ENCODE results near the gene CYP26B1. TPM values are rescaled to one million over a fixed set of nuclear protein-coding genes. Genes with fewer than 3 reads are reported as not detected.

Gene CYP26B1
- total and polyA plus RNA-seq, 10 donors: 0.87 to 11.4 (median 5.1) TPM

- DNase-seq: no peak
- H3K9me3 ChIP-seq: peaks cover 0 to 11% (median 2%) of the 10 kb centered on the region in 8 donors
- no peak for TF ChIP-seq POLR2AphosphoS5 (IDR thresholded peaks at IDR 0.05)
- TF ChIP-seq POLR2A (IDR thresholded peaks at IDR 0.05): no peak
- no peak for TF ChIP-seq CTCF (IDR thresholded peaks at IDR 0.05 in 8 of 11, conservative IDR thresholded peaks at IDR 0.05 in 3 of 11)
- H3K4me1 ChIP-seq: peaks cover 0 to 7% (median 0%) of the 10 kb centered on the region in 6 donors
- H3K36me3 ChIP-seq: no peaks in the 10 kb centered on the region
- no peak overlapping the region for H3K27ac ChIP-seq
- 86 to 94% (median 92%) methylated on average over 10 of the region's 10 CpGs for WGBS, 5 donors
- intact Hi-C loops (cut with DNase I; ENCODE audit: low total_unique reads): no loop called here
- H3K4me3 ChIP-seq: no peak overlapping the region
- H3K27me3 ChIP-seq (replicated peaks in 1 of 7): peaks cover 0 to 6% (median 0%) of the 10 kb centered on the region in 7 donors
Observed at GRCh38 chr2:72117718-72118117, 29.9 kb downstream of the CYP26B1 start.

DNA sequence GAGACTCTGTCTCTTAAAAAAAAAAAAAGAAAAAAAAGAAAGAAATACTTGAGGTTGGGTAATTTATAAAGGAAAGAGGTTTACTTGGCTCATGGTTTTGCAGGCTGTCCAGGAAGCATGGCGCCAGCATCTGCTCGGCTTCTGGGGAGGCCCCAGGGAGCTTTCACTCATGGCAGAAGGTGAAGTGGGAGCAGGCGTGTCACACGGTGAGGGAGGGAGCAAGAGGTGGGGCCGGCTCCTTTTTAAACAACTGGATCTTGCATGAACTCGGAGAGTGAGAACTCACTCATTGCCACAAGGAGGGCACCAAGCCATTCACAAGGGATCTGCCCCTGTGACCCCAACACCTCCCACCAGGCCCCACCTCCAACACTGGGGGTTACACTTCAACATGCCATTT lies 30.6 kb downstream of the CYP26B1 start:
- H3K4me1 ChIP-seq: peaks cover 0 to 7% (median 0%) of the 10 kb centered on the region in 6 donors
- no peaks in the 10 kb centered on the region for H3K36me3 ChIP-seq
- H3K4me3 ChIP-seq: no peak overlapping the region
- peaks cover 0 to 10% (median 0%) of the 10 kb centered on the region in 8 donors for H3K9me3 ChIP-seq
- H3K27ac ChIP-seq: no peak overlapping the region
- intact Hi-C loops (cut with DNase I; ENCODE audit: low total_unique reads): no loop called here
- peaks cover 0 to 5% (median 0%) of the 10 kb centered on the region in 7 donors for H3K27me3 ChIP-seq (replicated peaks in 1 of 7)
- no peak for DNase-seq
- TF ChIP-seq POLR2A (IDR thresholded peaks at IDR 0.05) (no peak), CTCF (IDR thresholded peaks at IDR 0.05 in 8 of 11, conservative IDR thresholded peaks at IDR 0.05 in 3 of 11) (no peak), POLR2AphosphoS5 (IDR thresholded peaks at IDR 0.05) (no peak)
- WGBS, 5 donors: 85 to 90% (median 89%) methylated on average over 6 of the region's 6 CpGs

- H3K36me3 ChIP-seq: no peaks in the 10 kb centered on the region
- no peak overlapping the region for H3K27ac ChIP-seq
- 37 to 47% (median 39%) methylated on average over 3 to 4 of the region's 4 CpGs for WGBS, 5 donors
- H3K4me3 ChIP-seq: no peak overlapping the region
- TF ChIP-seq POLR2AphosphoS5 (IDR thresholded peaks at IDR 0.05) (no peak), POLR2A (IDR thresholded peaks at IDR 0.05) (no peak), CTCF (IDR thresholded peaks at IDR 0.05 in 8 of 11, conservative IDR thresholded peaks at IDR 0.05 in 3 of 11) (peak in 1 of 11 experiments; percentile 13)
- H3K27me3 ChIP-seq (replicated peaks in 1 of 7): no peaks in the 10 kb centered on the region
- H3K4me1 ChIP-seq: peaks cover 0 to 7% (median 0%) of the 10 kb centered on the region in 6 donors
- H3K9me3 ChIP-seq: peaks cover 0 to 10% (median 0%) of the 10 kb centered on the region in 8 donors
- no peak for DNase-seq
- intact Hi-C loops (cut with DNase I; ENCODE audit: low total_unique reads): no loop called here
Observed at GRCh38 chr2:72116081-72116533, 31.6 kb downstream of the CYP26B1 start.

DNA sequence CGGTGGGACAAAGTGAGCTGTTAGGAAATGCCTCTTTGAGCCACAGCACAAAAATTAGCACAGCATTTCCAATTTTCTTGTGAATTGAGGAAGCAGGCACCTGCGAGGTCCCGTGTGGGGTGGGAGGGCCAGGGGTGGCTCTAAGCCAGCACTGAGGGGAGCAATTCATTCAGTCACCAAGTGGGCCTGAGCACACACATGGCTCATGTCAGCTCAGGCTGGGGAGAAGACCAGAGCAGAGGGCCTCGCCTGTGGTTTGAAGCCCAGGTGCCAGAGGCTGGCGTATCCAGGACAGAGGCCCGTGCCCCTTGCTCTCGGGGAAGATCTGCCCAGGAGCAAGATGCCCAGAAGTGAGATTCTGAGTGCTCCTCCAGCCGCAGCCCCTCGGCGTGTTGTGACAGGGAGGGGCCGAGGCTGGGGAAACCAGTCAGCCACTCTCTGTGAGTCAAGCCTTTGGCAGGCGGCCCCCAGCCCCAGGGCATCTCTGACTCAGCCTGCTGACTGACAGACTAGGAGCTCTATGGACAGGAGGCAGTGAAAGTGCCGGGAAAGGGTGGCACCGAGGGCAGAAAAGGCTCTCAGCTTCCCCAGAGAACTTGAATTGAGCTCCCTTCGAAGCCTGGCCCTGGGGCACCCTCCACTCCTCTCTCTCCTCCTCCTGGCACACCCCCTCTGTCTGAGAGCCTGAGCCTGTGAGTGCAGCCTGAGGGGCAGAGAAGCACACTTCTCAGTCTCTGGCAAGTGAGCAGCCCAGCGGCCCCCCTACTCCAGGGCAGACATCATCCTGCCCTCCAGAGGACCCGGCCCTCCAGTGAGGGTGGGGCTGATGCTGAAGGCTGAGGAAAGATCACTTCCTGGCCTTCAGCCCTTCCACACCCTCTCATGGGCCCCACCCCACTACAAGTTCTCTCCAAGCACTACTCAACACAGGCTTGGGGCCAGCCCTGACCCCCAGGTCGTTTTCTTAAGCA lies 32.3 kb downstream of the CYP26B1 start:
- no peak overlapping the region for H3K4me3 ChIP-seq
- intact Hi-C loops (cut with DNase I; ENCODE audit: low total_unique reads): no loop called here
- no peaks in the 10 kb centered on the region for H3K36me3 ChIP-seq
- no peak for DNase-seq
- TF ChIP-seq POLR2AphosphoS5 (IDR thresholded peaks at IDR 0.05): no peak
- TF ChIP-seq CTCF (IDR thresholded peaks at IDR 0.05 in 8 of 11, conservative IDR thresholded peaks at IDR 0.05 in 3 of 11): no peak
- no peak for TF ChIP-seq POLR2A (IDR thresholded peaks at IDR 0.05)
- H3K27me3 ChIP-seq (replicated peaks in 1 of 7): no peaks in the 10 kb centered on the region
- H3K9me3 ChIP-seq: peaks cover 0 to 10% (median 0%) of the 10 kb centered on the region in 8 donors
- peaks cover 0 to 7% (median 0%) of the 10 kb centered on the region in 6 donors for H3K4me1 ChIP-seq
- H3K27ac ChIP-seq: no peak overlapping the region
- 55 to 73% (median 72%) methylated on average over 14 to 18 of the region's 18 CpGs for WGBS, 5 donors

Measured in spleen (tissue), 11 donors.